Lower leg skin (tissue), 3 donors: Measurements from ENCODE around the gene CYFIP2.

ENCODE experiments used
- CTCF ChIP-seq, 3 donors: fragments of 450-650 bp; IDR thresholded peaks; one replicate each; pipeline ENCODE4 v1.5.1; 2016; ENCODE audit warnings: antibody characterized with exemption in 3 of 3, mild to moderate bottlenecking in 3 of 3, moderate library complexity in 2 of 3
- POLR2A ChIP-seq, 2 donors: fragments of 450-650 bp; IDR thresholded peaks; one replicate each; pipeline ENCODE4 v1.6.1; 2016 to 2017; ENCODE audit warnings: antibody characterized with exemption in 2 of 2, mild to moderate bottlenecking in 1 of 2, moderate library complexity in 1 of 2

- no peak for TF ChIP-seq POLR2A (IDR thresholded peaks at IDR 0.05)
- no peak for TF ChIP-seq CTCF (IDR thresholded peaks at IDR 0.05)
Measured at GRCh38 chr5:157345067-157345466, 79.1 kb downstream of the CYFIP2 start.
